ENCODE results near the gene KLK3.

Gene KLK3

GRCh38 chr19:50832666-50833065, 22.0 kb upstream of the KLK3 start:
- DNase-seq: no peak
- Histone ChIP-seq H3K4ac (ENCODE audit: low read depth in 1 of 2, low read length in 2 of 2) (no peak overlapping the region), H3K9me3 (ENCODE audit: control insufficient read depth, low read length) (no peaks in the 10 kb centered on the region), H3K4me1 (ENCODE audit: control insufficient read depth, insufficient read depth, low read depth, low read length) (no peaks in the 10 kb centered on the region), H3K4me3 (ENCODE audit: insufficient read depth in 1 of 2, low read depth in 1 of 2, low read length in 2 of 2) (no peak overlapping the region), H4K91ac (ENCODE audit: low read length) (no peak overlapping the region), H3K23ac (ENCODE audit: low read length in 2 of 2) (no peak overlapping the region), H4K8ac (ENCODE audit: low read length) (no peak overlapping the region), H2BK120ac (ENCODE audit: low read depth, low read length) (no peak overlapping the region), H2BK15ac (ENCODE audit: low read depth, poor library complexity, severe bottlenecking) (no peak overlapping the region), H3K9ac (ENCODE audit: low read length) (no peak overlapping the region), H2AK5ac (ENCODE audit: low read length, severe bottlenecking) (no peak overlapping the region), H3K36me3 (ENCODE audit: control insufficient read depth in 1 of 2, insufficient read depth in 2 of 2, low read depth in 1 of 2, low read length in 2 of 2) (no peaks in the 10 kb centered on the region), H3K4me2 (ENCODE audit: low read length, poor library complexity, severe bottlenecking) (no peak overlapping the region), H2AFZ (ENCODE audit: low read depth, low read length) (no peak overlapping the region), H3K27ac (ENCODE audit: low read length, poor library complexity, severe bottlenecking) (no peak overlapping the region), H3K27me3 (ENCODE audit: control insufficient read depth in 1 of 2, insufficient read depth in 1 of 2, low read length in 2 of 2) (peaks cover 0 to 59% of the 10 kb centered on the region in 2 experiments), H3K79me1 (replicated peaks; ENCODE audit: low read length, poor library complexity, severe bottlenecking) (no peaks in the 10 kb centered on the region), H3K14ac (ENCODE audit: low read length in 2 of 2) (no peak overlapping the region), H2BK12ac (ENCODE audit: low read length in 2 of 2) (no peak overlapping the region), H2BK5ac (ENCODE audit: low read depth, low read length, poor library complexity, severe bottlenecking) (no peak overlapping the region), H3K18ac (ENCODE audit: low read depth in 1 of 2, low read length in 2 of 2) (no peak overlapping the region)
- 87% methylated on average over 8 of the region's 8 CpGs for WGBS

DNA sequence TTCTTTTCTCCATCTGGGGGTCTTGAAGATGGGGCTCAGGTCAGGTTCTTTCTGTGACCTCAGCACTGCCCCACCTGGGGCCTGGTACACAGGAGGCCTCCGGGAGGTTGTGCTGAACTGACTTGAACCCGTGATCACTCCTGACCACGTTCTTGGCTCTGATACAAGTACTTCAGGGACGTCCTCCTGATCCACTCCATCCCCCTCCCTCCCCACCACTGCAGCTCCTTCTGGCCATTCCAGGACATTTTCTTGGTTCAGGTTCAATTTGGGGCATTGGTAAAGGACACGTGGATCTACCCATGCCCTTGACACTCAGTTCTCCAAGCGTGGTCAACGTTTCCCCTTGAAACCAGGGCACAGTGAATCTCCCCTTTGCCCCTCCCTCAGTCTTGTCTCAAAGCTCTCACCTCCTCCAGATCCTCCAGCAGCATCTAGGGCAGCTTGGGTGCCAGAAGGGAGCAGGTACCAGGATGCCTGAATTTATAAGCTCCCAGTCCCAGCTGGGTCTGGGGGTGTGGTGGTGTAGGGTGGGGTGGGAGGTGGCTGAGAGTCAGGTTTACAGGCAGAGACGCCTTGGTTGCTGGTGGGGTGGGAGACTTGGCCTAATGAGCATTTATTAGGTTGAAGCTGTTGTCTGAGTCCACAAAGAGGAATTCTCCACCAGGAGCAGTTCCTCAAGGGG, 21.5 kb upstream of the KLK3 start, which contains the start of gene KLK15:
KLK15 (minus strand) TSS at position 458 of the 685 bp plus-strand sequence. CDS start 2,082 bp downstream, outside the sequence.
- H3K27ac ChIP-seq (ENCODE audit: low read length, poor library complexity, severe bottlenecking): no peak within 1 kb of the TSS
- H2BK5ac ChIP-seq (ENCODE audit: low read depth, low read length, poor library complexity, severe bottlenecking): no peak within 1 kb of the TSS
- no peak for DNase-seq
- H4K91ac ChIP-seq (ENCODE audit: low read length): no peak within 1 kb of the TSS
- H2BK120ac ChIP-seq (ENCODE audit: low read depth, low read length): no peak within 1 kb of the TSS
- peaks cover 0 to 61% of the 10 kb centered on the region in 2 experiments for H3K27me3 ChIP-seq (ENCODE audit: control insufficient read depth in 1 of 2, insufficient read depth in 1 of 2, low read length in 2 of 2)
- H4K8ac ChIP-seq (ENCODE audit: low read length): no peak within 1 kb of the TSS
- H3K9ac ChIP-seq (ENCODE audit: low read length): no peak within 1 kb of the TSS
- H2AFZ ChIP-seq (ENCODE audit: low read depth, low read length): no peak within 1 kb of the TSS
- no peak within 1 kb of the TSS for H2BK12ac ChIP-seq (ENCODE audit: low read length in 2 of 2)
- H3K4me2 ChIP-seq (ENCODE audit: low read length, poor library complexity, severe bottlenecking): no peak within 1 kb of the TSS
- no peak within 1 kb of the TSS for H2AK5ac ChIP-seq (ENCODE audit: low read length, severe bottlenecking)
- H2BK15ac ChIP-seq (ENCODE audit: low read depth, poor library complexity, severe bottlenecking): no peak within 1 kb of the TSS
- no peaks in the 10 kb centered on the region for H3K9me3 ChIP-seq (ENCODE audit: control insufficient read depth, low read length)
- H3K4ac ChIP-seq (ENCODE audit: low read depth in 1 of 2, low read length in 2 of 2): no peak within 1 kb of the TSS
- H3K36me3 ChIP-seq (ENCODE audit: control insufficient read depth in 1 of 2, insufficient read depth in 2 of 2, low read depth in 1 of 2, low read length in 2 of 2): no peaks in the 10 kb centered on the region
- 57% methylated on average over 8 of the region's 8 CpGs for WGBS
- H3K4me1 ChIP-seq (ENCODE audit: control insufficient read depth, insufficient read depth, low read depth, low read length): no peaks in the 10 kb centered on the region
- H3K79me1 ChIP-seq (replicated peaks; ENCODE audit: low read length, poor library complexity, severe bottlenecking): no peaks in the 10 kb centered on the region
- H3K14ac ChIP-seq (ENCODE audit: low read length in 2 of 2): no peak within 1 kb of the TSS
- H3K18ac ChIP-seq (ENCODE audit: low read depth in 1 of 2, low read length in 2 of 2): no peak within 1 kb of the TSS
- H3K23ac ChIP-seq (ENCODE audit: low read length in 2 of 2): no peak within 1 kb of the TSS
- H3K4me3 ChIP-seq (ENCODE audit: insufficient read depth in 1 of 2, low read depth in 1 of 2, low read length in 2 of 2): no peak within 1 kb of the TSS

- no peak overlapping the region for H3K18ac ChIP-seq (ENCODE audit: low read depth in 1 of 2, low read length in 2 of 2)
- H3K36me3 ChIP-seq (ENCODE audit: control insufficient read depth in 1 of 2, insufficient read depth in 2 of 2, low read depth in 1 of 2, low read length in 2 of 2): no peaks in the 10 kb centered on the region
- DNase-seq: no peak
- H3K9ac ChIP-seq (ENCODE audit: low read length): no peak overlapping the region
- no peaks in the 10 kb centered on the region for H3K9me3 ChIP-seq (ENCODE audit: control insufficient read depth, low read length)
- no peak overlapping the region for H2AFZ ChIP-seq (ENCODE audit: low read depth, low read length)
- no peak overlapping the region for H3K14ac ChIP-seq (ENCODE audit: low read length in 2 of 2)
- 91% methylated on average over 6 of the region's 6 CpGs for WGBS
- H3K23ac ChIP-seq (ENCODE audit: low read length in 2 of 2): no peak overlapping the region
- no peak overlapping the region for H2BK5ac ChIP-seq (ENCODE audit: low read depth, low read length, poor library complexity, severe bottlenecking)
- no peak overlapping the region for H4K8ac ChIP-seq (ENCODE audit: low read length)
- H3K4ac ChIP-seq (ENCODE audit: low read depth in 1 of 2, low read length in 2 of 2): no peak overlapping the region
- no peak overlapping the region for H3K4me3 ChIP-seq (ENCODE audit: insufficient read depth in 1 of 2, low read depth in 1 of 2, low read length in 2 of 2)
- no peak overlapping the region for H2BK12ac ChIP-seq (ENCODE audit: low read length in 2 of 2)
- H2AK5ac ChIP-seq (ENCODE audit: low read length, severe bottlenecking): no peak overlapping the region
- no peak overlapping the region for H3K27ac ChIP-seq (ENCODE audit: low read length, poor library complexity, severe bottlenecking)
- H3K79me1 ChIP-seq (replicated peaks; ENCODE audit: low read length, poor library complexity, severe bottlenecking): no peaks in the 10 kb centered on the region
- H4K91ac ChIP-seq (ENCODE audit: low read length): no peak overlapping the region
- no peak overlapping the region for H2BK15ac ChIP-seq (ENCODE audit: low read depth, poor library complexity, severe bottlenecking)
- peaks cover 0 to 63% of the 10 kb centered on the region in 2 experiments for H3K27me3 ChIP-seq (ENCODE audit: control insufficient read depth in 1 of 2, insufficient read depth in 1 of 2, low read length in 2 of 2)
- no peak overlapping the region for H2BK120ac ChIP-seq (ENCODE audit: low read depth, low read length)
- no peaks in the 10 kb centered on the region for H3K4me1 ChIP-seq (ENCODE audit: control insufficient read depth, insufficient read depth, low read depth, low read length)
- no peak overlapping the region for H3K4me2 ChIP-seq (ENCODE audit: low read length, poor library complexity, severe bottlenecking)
Observed at GRCh38 chr19:50833802-50834167, 20.9 kb upstream of the KLK3 start.

DNA sequence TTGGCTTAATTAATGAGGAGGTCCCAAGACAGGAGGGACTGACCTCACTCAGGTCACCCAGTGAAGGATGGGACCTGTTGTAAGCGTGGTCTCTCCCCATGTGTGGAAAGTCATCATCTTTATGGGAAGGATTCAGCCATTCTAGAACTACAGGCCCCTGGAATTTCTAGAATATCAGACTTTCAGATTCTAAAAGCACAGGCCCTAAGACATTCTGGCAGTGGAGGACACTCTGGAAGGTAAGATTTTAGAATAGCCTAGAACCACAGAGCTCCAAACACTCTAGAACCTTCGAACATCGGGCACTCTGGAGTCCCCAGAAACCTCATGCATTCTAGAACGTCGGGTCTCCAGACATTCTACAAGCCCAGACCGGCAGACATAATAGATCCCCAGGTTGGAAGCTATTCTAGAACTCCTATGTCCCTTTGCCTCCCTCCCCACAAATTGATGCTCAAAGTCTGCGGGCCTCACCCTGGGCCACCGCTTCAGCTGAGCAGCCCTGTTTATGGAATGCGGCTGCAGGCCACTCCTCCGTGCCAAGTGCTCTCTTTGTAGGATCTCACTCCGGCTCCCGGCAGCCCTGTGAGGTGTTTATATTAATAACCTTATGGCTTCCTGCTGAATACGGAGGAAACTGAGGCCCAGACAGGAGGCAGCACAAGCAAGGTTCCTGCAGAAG, 19.5 kb upstream of the KLK3 start:
- H3K9ac ChIP-seq (ENCODE audit: low read length): peak overlapping the region; percentile 69
- no peak overlapping the region for H3K23ac ChIP-seq (ENCODE audit: low read length in 2 of 2)
- no peak overlapping the region for H2AK5ac ChIP-seq (ENCODE audit: low read length, severe bottlenecking)
- H3K9me3 ChIP-seq (ENCODE audit: control insufficient read depth, low read length): no peaks in the 10 kb centered on the region
- no peaks in the 10 kb centered on the region for H3K4me1 ChIP-seq (ENCODE audit: control insufficient read depth, insufficient read depth, low read depth, low read length)
- H3K4ac ChIP-seq (ENCODE audit: low read depth in 1 of 2, low read length in 2 of 2): no peak overlapping the region
- WGBS: 42% methylated on average over 13 of the region's 13 CpGs
- no peak overlapping the region for H2BK5ac ChIP-seq (ENCODE audit: low read depth, low read length, poor library complexity, severe bottlenecking)
- peak overlapping the region; percentile 70 for H4K91ac ChIP-seq (ENCODE audit: low read length)
- H3K14ac ChIP-seq (ENCODE audit: low read length in 2 of 2): peak overlapping the region in 1 of 2 experiments; percentile 73
- H2BK15ac ChIP-seq (ENCODE audit: low read depth, poor library complexity, severe bottlenecking): no peak overlapping the region
- DNase-seq: peak; percentile 29
- peak overlapping the region; percentile 34 to 78 for H3K4me3 ChIP-seq (ENCODE audit: insufficient read depth in 1 of 2, low read depth in 1 of 2, low read length in 2 of 2)
- H3K27ac ChIP-seq (ENCODE audit: low read length, poor library complexity, severe bottlenecking): no peak overlapping the region
- H3K36me3 ChIP-seq (ENCODE audit: control insufficient read depth in 1 of 2, insufficient read depth in 2 of 2, low read depth in 1 of 2, low read length in 2 of 2): no peaks in the 10 kb centered on the region
- H2AFZ ChIP-seq (ENCODE audit: low read depth, low read length): peak overlapping the region; percentile 83
- peaks cover 0 to 63% of the 10 kb centered on the region in 2 experiments for H3K27me3 ChIP-seq (ENCODE audit: control insufficient read depth in 1 of 2, insufficient read depth in 1 of 2, low read length in 2 of 2)
- H3K18ac ChIP-seq (ENCODE audit: low read depth in 1 of 2, low read length in 2 of 2): peak overlapping the region in 1 of 2 experiments; percentile 52
- peak overlapping the region; percentile 1 for H3K4me2 ChIP-seq (ENCODE audit: low read length, poor library complexity, severe bottlenecking)
- H3K79me1 ChIP-seq (replicated peaks; ENCODE audit: low read length, poor library complexity, severe bottlenecking): no peaks in the 10 kb centered on the region
- H2BK120ac ChIP-seq (ENCODE audit: low read depth, low read length): no peak overlapping the region
- H2BK12ac ChIP-seq (ENCODE audit: low read length in 2 of 2): no peak overlapping the region
- peak overlapping the region; percentile 80 for H4K8ac ChIP-seq (ENCODE audit: low read length)
